ENCODE data around the gene SIPA1L2. TPM values are rescaled to one million over a fixed set of nuclear protein-coding genes. Genes with fewer than 3 reads are reported as not detected.
"Not testable (repeated sequence)": the region's sequence is repeated elsewhere in the genome, so short reads cannot be mapped to it uniquely, and the experiment has no call there.

SIPA1L2 gene
- total and polyA plus RNA-seq, 2 donors (not counting 1 experiment from before 2014, with no cell fraction given), result 0.39 to 2.0 TPM

DNA sequence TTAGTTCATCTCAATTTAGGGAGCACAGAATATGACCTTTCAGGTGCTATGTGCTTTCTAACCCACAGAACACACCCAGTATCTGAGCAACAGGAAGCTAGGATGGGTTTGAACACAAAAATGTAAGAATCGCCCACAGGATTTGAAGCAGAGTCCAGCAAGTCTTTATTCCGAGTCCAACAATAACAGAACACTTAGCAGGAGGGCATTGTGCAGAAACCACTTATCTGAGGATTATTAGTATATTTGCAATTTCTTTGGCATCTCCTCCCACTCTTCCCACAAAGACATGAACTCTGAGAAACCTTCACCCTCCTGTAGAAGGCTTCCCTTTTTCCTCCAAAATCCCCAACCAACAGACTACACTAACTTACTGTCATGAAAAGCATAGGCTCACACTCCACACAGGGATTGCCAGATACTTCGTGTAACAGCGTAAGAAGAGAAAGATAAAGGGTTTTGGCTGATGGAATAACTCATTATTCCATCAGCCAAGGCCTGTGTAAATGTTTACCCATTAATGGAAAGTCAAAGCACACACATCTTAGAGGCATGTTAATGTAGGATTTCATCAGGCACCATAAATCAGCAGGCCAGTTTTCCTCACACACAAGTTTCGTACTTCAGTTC is 16.1 kb downstream of the SIPA1L2 start:
- TF ChIP-seq, protein P1, sequence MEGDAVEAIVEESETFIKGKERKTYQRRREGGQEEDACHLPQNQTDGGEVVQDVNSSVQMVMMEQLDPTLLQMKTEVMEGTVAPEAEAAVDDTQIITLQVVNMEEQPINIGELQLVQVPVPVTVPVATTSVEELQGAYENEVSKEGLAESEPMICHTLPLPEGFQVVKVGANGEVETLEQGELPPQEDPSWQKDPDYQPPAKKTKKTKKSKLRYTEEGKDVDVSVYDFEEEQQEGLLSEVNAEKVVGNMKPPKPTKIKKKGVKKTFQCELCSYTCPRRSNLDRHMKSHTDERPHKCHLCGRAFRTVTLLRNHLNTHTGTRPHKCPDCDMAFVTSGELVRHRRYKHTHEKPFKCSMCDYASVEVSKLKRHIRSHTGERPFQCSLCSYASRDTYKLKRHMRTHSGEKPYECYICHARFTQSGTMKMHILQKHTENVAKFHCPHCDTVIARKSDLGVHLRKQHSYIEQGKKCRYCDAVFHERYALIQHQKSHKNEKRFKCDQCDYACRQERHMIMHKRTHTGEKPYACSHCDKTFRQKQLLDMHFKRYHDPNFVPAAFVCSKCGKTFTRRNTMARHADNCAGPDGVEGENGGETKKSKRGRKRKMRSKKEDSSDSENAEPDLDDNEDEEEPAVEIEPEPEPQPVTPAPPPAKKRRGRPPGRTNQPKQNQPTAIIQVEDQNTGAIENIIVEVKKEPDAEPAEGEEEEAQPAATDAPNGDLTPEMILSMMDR (conservative IDR thresholded peaks at IDR 0.05 in 1 of 2, IDR thresholded peaks at IDR 0.05 in 1 of 2; ENCODE audit: low read depth in 1 of 2, low read length in 2 of 2), result no peak
- no peak for TF ChIP-seq EZH2 (IDR thresholded peaks at IDR 0.05; ENCODE audit: low read length, missing control alignments)
- no peaks in the 10 kb centered on the region for H3K4me1 ChIP-seq (ENCODE audit: control insufficient read depth, extremely low read depth, insufficient read depth, low read length)
- H2AFZ ChIP-seq (ENCODE audit: low read length), result no peak overlapping the region
- H3K4me2 ChIP-seq (ENCODE audit: extremely low read depth, insufficient read depth, low read length), result no peak overlapping the region
- no peak overlapping the region for H3K9ac ChIP-seq (ENCODE audit: insufficient read depth, low read length)
- no peaks in the 10 kb centered on the region for H3K36me3 ChIP-seq (ENCODE audit: control insufficient read depth, insufficient read depth, low read length)
- no peaks in the 10 kb centered on the region for H3K27me3 ChIP-seq (ENCODE audit: control insufficient read depth, insufficient read depth, low read length)
- H3K9me3 ChIP-seq (ENCODE audit: control insufficient read depth, insufficient read depth, low read depth, low read length), result no peaks in the 10 kb centered on the region
- no peaks in the 10 kb centered on the region for H3K79me2 ChIP-seq (ENCODE audit: control insufficient read depth, insufficient read depth, low read length)
- peak; percentile 97 to 99 for DNase-seq (ENCODE audit: low read depth in 2 of 2)
- no peaks in the 10 kb centered on the region for H4K20me1 ChIP-seq (ENCODE audit: control insufficient read depth, extremely low read depth, insufficient read depth, low read length)
- no peak overlapping the region for H3K4me3 ChIP-seq (replicated peaks in 1 of 4; ENCODE audit: control extremely low read depth in 1 of 4, insufficient read depth in 1 of 4, low read depth in 3 of 4, low read length in 4 of 4)
- H3K27ac ChIP-seq (ENCODE audit: insufficient read depth, low read length), result no peak overlapping the region

DNA sequence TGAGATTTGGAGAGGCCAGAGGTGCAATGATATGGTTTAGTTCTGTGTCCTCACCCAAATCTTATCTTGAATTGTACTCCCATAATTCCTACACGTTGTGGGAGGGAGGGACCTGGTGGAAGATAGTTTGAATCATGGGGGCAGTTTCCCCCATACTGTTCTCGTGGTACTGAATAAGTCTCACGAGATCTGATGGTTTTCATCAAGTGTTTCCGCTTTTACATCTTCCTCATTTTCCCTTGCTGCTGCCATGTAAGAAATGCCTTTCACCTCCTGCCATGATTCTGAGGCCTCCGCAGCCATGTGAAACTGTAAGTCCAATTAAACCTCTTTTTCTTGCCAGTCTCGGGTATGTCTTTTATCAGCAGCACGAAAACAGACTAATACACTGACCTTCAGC is 17.1 kb downstream of the SIPA1L2 start:
- H3K9ac ChIP-seq (ENCODE audit: insufficient read depth, low read length); H3K4me1 ChIP-seq (ENCODE audit: control insufficient read depth, extremely low read depth, insufficient read depth, low read length); H3K9me3 ChIP-seq (ENCODE audit: control insufficient read depth, insufficient read depth, low read depth, low read length); H3K79me2 ChIP-seq (ENCODE audit: control insufficient read depth, insufficient read depth, low read length); DNase-seq (ENCODE audit: low read depth in 2 of 2); H3K27ac ChIP-seq (ENCODE audit: insufficient read depth, low read length); H2AFZ ChIP-seq (ENCODE audit: low read length); H4K20me1 ChIP-seq (ENCODE audit: control insufficient read depth, extremely low read depth, insufficient read depth, low read length); H3K36me3 ChIP-seq (ENCODE audit: control insufficient read depth, insufficient read depth, low read length); H3K27me3 ChIP-seq (ENCODE audit: control insufficient read depth, insufficient read depth, low read length); H3K4me3 ChIP-seq (replicated peaks in 1 of 4; ENCODE audit: control extremely low read depth in 1 of 4, insufficient read depth in 1 of 4, low read depth in 3 of 4, low read length in 4 of 4); H3K4me2 ChIP-seq (ENCODE audit: extremely low read depth, insufficient read depth, low read length): not testable (repeated sequence)

DNA sequence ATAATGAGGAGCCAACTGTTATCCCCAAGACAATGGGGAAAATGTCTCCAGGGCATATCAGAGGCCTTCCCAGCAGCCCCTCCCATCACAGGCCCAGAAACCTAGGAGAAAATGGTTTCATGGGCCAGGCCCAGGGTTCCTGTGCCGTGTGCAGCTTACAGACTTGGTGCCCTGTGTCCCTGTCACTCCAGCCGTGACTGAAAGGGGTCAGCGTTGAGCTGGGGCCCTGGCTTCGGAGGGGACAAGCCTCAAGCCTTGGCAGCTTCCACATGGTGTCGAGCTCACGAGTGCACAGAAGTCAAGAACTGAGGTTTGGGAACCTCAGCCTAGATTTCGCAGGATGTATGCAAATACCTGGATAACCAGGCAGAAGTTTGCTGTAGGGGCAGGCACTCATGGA is 18.1 kb downstream of the SIPA1L2 start:
- no peak overlapping the region for H3K4me3 ChIP-seq (replicated peaks in 1 of 4; ENCODE audit: control extremely low read depth in 1 of 4, insufficient read depth in 1 of 4, low read depth in 3 of 4, low read length in 4 of 4)
- no peaks in the 10 kb centered on the region for H3K79me2 ChIP-seq (ENCODE audit: control insufficient read depth, insufficient read depth, low read length)
- H4K20me1 ChIP-seq (ENCODE audit: control insufficient read depth, extremely low read depth, insufficient read depth, low read length), result no peaks in the 10 kb centered on the region
- H3K4me1 ChIP-seq (ENCODE audit: control insufficient read depth, extremely low read depth, insufficient read depth, low read length), result no peaks in the 10 kb centered on the region
- no peak overlapping the region for H2AFZ ChIP-seq (ENCODE audit: low read length)
- no peak for DNase-seq (ENCODE audit: low read depth in 2 of 2)
- H3K9me3 ChIP-seq (ENCODE audit: control insufficient read depth, insufficient read depth, low read depth, low read length), result no peaks in the 10 kb centered on the region
- H3K27ac ChIP-seq (ENCODE audit: insufficient read depth, low read length), result no peak overlapping the region
- no peak overlapping the region for H3K9ac ChIP-seq (ENCODE audit: insufficient read depth, low read length)
- TF ChIP-seq, protein P1 (conservative IDR thresholded peaks at IDR 0.05 in 1 of 2, IDR thresholded peaks at IDR 0.05 in 1 of 2; ENCODE audit: low read depth in 1 of 2, low read length in 2 of 2), result no peak
- no peak for TF ChIP-seq EZH2 (IDR thresholded peaks at IDR 0.05; ENCODE audit: low read length, missing control alignments)
- H3K4me2 ChIP-seq (ENCODE audit: extremely low read depth, insufficient read depth, low read length), result no peak overlapping the region
- H3K27me3 ChIP-seq (ENCODE audit: control insufficient read depth, insufficient read depth, low read length), result no peaks in the 10 kb centered on the region
- no peaks in the 10 kb centered on the region for H3K36me3 ChIP-seq (ENCODE audit: control insufficient read depth, insufficient read depth, low read length)

DNA sequence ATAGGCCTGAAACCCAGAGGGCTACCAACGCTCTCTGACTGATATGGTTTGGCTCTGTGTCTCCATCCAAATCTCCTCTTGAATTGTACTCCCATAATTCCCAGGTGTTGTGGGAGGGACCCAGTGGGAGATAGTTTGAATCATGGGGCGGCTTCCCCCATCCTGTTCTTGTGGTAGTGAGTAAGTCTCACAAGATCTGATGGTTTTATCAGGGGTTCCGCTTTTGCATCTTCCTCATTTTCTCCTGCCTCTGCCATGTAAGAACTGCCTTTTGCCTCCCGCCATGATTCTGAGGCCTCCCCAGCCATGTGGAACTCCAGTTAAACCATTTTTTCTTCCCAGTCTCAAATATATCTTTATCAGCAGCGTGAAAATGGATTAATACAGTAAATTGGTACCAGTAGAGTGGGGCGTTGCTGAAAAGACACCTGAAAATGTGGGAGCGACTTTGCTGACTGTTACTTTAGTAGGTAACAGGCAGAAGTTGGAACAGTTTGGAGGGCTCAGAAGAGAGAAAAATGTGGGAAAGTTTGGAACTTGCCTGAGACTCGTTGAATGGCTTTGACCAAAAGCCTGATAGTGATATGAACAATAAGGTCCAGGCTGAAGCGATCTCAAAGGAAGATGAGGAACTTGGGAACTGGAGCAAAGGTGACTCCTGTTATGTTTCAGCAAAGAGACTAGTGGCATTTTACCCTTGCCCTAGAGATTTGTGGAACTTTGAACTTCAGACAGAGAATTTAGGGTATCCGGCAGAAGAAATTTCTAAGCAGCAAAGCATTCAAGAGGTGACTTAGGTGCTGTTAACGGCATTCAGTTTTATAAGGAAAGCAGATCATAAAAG is 18.8 kb downstream of the SIPA1L2 start:
- not testable (repeated sequence) for H3K4me2 ChIP-seq (ENCODE audit: extremely low read depth, insufficient read depth, low read length); H3K4me3 ChIP-seq (replicated peaks in 1 of 4; ENCODE audit: control extremely low read depth in 1 of 4, insufficient read depth in 1 of 4, low read depth in 3 of 4, low read length in 4 of 4); H3K9me3 ChIP-seq (ENCODE audit: control insufficient read depth, insufficient read depth, low read depth, low read length); H3K27me3 ChIP-seq (ENCODE audit: control insufficient read depth, insufficient read depth, low read length); DNase-seq (ENCODE audit: low read depth in 2 of 2); H3K4me1 ChIP-seq (ENCODE audit: control insufficient read depth, extremely low read depth, insufficient read depth, low read length); H2AFZ ChIP-seq (ENCODE audit: low read length); H4K20me1 ChIP-seq (ENCODE audit: control insufficient read depth, extremely low read depth, insufficient read depth, low read length); H3K27ac ChIP-seq (ENCODE audit: insufficient read depth, low read length); H3K79me2 ChIP-seq (ENCODE audit: control insufficient read depth, insufficient read depth, low read length); H3K9ac ChIP-seq (ENCODE audit: insufficient read depth, low read length); H3K36me3 ChIP-seq (ENCODE audit: control insufficient read depth, insufficient read depth, low read length)
